NCI-H187 (cell line): Measurements from ENCODE around the gene ZNF423.

ENCODE experiments used
- DNase-seq, 2 experiments: peaks; one replicate each; lab custom pipeline; 2025; lab: John Stamatoyannopoulos, UW

Gene ZNF423

GRCh38 chr16:49600536-49600935, 255.4 kb downstream of the ZNF423 start:
- DNase-seq, result no peak

DNA sequence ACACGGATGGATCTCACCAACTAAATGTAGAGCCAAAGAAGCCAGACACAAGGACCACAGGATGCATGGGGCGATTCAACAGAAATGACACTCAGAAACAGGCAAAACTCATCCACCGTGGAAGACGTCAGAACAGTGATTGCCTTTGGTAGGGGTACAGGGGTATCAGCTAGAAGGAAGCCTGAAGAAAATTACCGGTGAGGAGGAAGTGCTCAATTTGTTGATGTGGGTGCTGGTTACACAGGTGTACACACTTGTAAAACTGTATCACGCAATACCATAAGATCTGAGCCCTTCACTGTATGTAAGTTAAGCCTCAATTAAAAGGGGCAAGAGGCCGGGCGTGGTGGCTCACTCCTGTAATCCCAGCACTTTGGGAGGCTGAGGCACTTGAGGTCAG, 256.2 kb downstream of the ZNF423 start:
- DNase-seq, result no peak

DNA sequence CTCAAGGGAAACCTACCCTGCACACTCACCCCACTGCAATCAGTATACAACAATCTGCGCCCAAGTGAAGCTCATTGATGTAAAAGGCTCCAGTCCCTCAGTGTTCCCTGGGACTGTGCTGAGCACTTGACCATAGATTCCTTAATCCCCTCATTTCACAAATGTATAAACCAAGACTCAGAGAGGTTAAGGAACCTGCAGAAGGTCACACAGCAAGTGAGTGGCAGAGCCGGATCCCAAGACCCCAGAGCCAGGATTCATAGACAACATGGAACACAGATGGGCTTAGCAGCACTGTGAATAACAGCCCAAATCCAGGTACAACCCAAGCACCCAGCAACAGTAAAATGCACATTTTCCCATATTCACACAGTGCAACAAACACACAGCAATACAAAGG, 256.6 kb downstream of the ZNF423 start:
- DNase-seq, result no peak

- no peak for DNase-seq
Observed at GRCh38 chr16:49598383-49599170, 257.3 kb downstream of the ZNF423 start.

GRCh38 chr16:49597796-49598195, 258.1 kb downstream of the ZNF423 start:
- no peak for DNase-seq

DNA sequence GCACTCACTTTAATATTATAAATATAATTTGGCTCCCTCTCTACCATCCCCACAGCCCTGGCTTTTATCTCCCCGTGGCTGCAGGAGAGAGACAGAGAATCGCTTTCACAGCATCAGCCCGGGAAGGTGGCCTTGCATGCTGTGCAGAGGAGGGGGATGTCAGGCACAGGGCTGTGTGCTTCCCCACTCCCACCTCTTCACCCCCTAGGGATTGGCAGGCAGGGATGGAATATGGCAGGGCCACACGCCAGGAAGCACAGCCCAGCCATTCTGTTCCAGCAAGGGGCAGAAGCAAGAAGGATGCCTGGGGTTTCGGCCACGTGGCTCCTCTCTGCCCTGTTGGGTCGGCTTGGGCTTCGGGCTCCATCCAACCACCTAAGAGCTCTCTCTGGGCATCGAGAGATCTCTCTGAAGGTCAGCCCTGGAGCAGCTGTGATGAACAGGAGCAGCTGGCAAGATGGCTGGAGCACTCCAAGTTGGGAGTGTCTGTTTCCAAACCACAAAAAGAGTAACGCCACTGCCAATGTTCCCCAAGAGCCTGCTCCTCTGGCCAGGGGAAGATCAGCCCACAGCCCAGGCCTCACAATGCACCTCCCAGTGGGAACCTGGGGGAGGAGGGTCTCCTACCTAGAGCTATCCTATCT, 259.1 kb downstream of the ZNF423 start:
- DNase-seq, result no peak

- no peak for DNase-seq
Observed at GRCh38 chr16:49596068-49596467, 259.8 kb downstream of the ZNF423 start.

DNA sequence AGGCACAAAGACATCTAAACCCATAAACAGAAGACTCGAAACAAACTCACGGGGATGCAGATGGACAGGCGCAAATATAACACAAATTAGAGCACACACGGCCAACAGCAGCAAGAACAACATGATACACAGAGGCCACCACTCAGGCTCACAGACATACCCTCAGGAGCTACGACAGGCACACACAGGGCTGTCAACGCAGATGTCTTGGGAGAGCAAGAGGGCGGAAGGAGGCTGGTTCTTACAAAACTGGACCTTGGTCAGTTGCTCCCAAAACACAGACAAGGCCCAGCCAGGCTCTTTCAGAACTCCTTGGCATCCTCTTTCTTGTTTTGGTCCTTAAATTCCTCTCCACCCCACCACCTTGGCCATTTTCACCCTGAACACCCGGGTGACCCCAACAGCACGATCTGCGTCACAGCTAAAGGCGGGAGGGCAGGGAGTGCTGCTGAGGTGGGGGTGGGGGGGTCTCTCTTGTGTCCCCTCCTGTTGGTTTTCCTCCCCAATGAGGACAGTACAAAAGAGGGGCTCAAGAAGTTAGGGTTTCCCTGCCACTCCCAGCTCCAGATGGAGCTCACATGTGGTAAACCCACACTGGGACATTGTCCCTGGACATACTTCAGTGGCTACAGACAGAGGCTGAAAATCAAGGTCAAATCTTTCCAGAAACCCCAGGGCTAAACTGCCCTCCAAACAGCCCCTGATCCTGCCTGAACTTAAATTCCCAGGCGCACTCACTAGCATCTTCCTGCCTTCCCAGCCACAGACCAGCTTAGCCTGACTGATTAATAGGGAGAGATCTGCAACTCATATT, 261.0 kb downstream of the ZNF423 start:
- no peak for DNase-seq

DNA sequence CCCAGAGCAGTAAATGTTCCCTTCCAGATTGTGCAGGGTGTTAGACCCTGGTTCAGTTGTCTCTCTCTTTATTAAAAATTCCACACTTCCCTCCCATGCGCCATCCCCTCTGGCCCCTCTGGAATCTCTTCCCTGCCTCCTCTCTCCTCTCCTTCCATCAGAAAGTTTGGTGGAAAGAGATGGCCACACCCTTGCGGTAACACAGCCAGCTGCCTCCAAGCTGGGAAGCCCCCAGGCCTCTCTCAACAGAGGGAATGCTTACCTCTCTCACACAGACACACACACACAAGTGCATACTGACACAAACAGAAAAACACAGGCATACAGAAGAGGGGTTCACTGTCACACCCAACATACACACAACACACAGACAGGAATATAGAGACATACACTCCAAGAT, 261.8 kb downstream of the ZNF423 start:
- DNase-seq, result no peak

DNA sequence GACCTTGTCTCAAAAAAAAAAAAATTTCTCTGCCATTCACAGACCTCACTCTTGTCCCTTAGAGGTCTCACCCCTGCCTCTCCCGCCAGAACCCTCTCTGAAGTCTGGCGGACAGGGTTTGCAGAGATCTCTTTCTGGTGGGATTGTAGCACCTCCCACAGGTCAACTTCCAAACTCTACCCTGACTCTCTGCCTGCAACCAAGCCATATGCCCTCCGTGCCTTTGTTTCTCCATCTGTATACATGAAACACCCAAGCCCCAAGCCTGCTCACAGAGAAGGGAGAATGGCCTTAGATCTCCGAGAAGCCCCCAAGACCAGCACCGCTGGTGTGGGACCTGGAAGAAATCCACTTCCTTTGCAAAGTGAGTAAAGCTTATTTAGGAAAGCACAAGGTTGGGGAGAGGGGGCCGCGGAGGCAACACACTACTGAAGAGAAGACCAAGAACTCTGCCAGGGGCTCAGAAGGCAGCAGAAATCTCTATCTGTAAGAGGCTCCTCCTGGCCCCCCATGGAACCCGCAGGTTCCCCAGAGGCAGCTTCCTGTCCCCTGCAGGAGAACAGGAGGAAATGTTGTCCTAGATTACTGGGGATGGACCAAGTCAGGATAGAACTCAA, 262.4 kb downstream of the ZNF423 start:
- no peak for DNase-seq

DNA sequence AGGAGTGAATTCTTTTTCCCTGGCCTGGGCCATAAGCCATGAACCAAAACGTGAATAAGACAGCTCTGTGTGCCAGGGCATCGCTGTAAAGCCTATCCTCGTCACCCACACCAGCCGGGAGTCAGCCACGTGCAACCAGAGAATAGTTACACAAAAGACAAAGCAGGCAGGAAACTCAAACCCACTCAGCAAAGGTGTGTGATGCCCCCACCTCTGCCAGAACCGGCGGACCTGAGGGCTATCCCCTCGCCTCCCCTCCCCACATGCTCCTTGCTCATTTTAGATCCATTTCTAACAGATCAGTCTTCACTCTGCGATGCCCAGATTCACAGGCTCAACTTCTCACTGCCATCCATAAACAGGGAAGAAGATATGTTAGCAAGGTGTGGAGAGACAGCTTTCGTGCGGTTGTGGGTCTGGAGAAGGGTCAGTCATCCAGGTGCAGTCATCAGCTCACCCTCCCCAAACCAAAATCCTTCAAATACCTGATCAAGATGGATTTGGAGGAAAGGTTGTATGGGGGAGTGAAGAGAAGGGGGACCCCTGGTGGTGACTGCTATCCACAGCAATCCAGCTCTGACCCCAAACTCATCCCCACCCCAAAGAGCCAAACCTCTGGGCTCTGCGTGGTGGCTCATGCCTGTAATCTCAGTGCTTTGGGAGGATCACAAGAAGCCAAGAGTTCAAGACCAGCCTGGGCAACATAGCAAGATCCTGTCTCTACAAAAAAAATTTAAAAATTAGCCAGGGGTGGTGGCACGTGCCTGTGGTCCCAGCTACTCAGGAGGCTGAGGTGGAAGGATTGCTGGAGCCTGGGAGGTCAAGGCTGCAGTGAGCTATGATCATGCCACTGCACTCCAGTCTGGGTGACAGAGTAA, 263.1 kb downstream of the ZNF423 start:
- DNase-seq, result no peak

- no peak for DNase-seq
Observed at GRCh38 chr16:49590166-49590871, 265.6 kb downstream of the ZNF423 start.

DNA sequence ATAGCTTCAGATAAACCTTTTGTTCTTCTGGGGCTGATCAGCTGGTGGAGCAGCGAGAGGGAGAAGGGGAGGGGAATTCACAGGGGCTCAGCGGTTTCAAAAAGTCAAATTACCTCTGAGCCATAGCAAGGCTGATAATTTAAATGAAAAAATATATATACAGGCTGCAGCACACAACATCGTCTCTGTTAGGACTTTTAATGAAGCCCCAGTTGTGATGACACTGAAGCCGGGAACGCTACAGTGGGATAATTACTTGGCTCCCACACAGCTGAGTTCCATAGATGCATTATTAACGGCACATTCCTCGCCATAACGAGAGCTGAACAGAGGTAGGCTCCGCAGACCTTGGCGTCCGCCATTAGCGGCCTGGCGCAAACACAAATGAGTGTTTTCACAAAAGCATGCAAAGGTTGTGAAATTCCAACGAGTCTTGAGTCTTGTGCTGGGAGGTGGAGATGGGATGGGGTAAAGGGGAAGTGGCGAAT, 266.3 kb downstream of the ZNF423 start:
- DNase-seq, result no peak

DNA sequence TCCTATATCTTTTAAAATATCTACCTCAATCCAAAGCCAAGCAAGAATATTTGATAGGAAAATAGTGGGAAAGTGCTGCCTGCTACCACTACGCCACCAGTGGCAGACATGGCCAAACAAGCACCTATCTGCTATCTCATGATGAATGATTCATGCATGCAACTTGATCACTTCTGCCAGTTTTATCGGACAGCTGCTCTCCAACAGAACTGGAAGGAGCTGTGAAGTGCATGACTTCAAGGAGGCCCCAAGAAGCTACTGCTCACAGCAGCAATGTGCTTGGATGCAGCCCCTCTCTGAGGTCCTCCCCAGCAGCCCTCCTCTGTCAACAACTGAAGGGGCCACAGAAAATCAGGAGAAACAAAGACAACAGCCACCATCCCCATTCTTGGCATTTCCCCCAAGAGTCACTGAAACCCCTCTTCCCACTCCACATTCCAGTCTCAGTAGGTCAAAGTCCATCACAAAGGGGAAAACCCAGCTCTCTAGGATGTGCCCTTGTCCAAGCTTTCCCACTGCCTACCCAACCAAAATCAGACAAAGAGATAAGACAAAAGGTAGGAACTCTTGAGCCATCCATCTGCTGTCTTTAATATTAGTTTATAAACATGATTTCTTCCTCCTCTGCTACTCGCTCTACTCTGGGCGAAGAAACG, 267.1 kb downstream of the ZNF423 start:
- DNase-seq, result no peak

DNA sequence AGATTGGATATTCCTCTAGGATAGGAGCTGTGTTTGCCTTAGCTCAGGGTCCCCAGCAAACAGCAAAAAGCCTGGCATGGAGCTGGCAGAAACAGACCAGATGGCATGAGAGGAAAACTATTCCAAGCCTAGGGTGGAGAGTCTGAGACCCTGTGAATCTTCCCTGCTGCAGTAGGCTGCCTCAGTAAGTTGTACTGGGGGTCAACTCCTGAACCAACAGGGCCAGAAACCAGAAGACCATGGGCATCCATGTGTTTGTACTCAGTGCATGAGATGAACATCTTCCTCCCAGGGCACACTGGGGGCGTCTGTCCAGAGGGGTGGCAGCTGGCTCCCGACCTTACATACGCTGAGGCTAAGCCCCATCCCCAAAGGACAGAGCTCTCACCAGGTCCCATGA, 267.9 kb downstream of the ZNF423 start:
- no peak for DNase-seq

DNA sequence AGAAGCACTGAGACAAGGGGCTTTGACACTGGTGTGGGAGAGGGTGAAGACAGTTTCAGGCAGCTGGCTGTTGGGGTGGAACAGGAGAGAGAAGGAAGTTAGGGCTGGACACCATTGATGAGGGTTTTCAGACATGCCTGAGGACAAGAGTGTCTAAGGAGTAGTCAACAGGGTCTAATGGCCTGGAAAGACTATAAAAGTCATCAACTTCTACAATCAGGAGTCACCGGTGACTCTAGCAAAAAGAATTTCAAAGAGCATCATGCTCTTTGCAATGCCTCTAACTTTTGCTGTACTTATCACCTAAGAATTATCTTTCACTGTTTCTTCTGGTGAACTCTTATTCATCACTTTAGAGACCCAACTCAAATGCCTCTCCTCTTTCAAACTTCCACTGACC, 268.4 kb downstream of the ZNF423 start:
- DNase-seq, result no peak

DNA sequence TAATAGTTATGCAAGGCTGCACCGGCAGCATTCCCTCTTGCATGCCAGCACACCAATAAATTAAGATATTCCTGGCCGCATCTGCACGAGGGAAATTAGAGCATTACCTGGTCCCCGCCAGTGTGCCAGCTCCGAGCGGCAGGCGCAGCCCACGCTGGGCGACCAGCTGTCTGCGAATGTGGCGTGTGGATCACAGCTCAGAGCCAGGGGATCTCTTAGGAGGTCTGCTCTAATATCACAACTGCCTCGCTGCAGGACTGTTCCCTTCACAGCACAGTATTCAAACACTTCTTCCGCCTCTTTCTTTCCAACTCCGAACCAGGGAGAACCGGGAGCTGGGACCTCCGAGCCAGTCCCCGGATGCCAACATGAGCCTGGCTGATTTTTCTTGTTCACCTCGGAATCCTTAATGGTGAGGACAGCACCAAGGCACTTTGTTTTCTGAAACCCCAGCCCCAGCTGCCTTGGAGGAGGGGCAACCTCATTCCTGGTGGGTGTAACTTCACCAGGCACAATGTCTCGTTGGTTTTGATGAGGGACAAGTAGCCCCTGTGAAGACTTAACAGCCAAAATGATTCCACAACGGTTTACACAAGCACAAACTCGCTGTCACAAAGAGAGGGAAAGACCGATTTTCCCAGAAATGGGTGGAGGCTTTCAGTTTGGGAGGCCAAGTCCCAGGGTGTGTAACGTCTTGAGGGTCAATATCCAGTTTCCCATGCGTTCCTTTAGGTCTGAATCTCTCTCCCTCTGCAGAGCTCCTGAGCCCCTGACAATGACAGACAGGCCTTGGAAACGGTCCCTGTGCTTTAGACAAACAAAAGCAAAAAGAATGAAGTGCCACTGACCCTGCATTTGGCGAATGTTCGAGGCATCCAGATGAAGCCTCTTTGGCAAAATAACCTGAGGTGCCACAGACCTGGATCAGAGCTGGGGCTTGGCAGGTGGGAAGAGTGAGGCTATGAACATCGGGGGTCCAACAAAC, 269.2 kb downstream of the ZNF423 start:
- no peak for DNase-seq

- no peak for DNase-seq
Observed at GRCh38 chr16:49585143-49585832, 270.6 kb downstream of the ZNF423 start.
